Effector memory CD4-positive, alpha-beta T cell (primary cell): Measurements from ENCODE around the gene SAA4.
"Not testable (repeated sequence)": the region's sequence is repeated elsewhere in the genome, so short reads cannot be mapped to it uniquely, and the experiment has no call there.

Source experiments
- DNase-seq, 3 donors: peaks; one replicate each; pipeline ENCODE4 v3.0.0-alpha.2; 2020
- H3K27ac ChIP-seq: 2 replicates; pipeline ENCODE4 v1.7.0; 2013; ENCODE audit warnings: mild to moderate bottlenecking, low read length, moderate library complexity; ENCODE audit not compliant: insufficient read depth, poor library complexity, severe bottlenecking
- H3K27me3 ChIP-seq: replicated peaks from 2 replicates; pipeline ENCODE4 v1.7.0; 2013; ENCODE audit warnings: mild to moderate bottlenecking, low read length; ENCODE audit not compliant: insufficient read depth, control insufficient read depth, poor library complexity, severe bottlenecking
- H3K36me3 ChIP-seq: 2 replicates; pipeline ENCODE4 v1.7.0; 2013; ENCODE audit warnings: mild to moderate bottlenecking, low read length, moderate library complexity; ENCODE audit not compliant: control insufficient read depth, insufficient read depth
- H3K4me1 ChIP-seq: 2 replicates; pipeline ENCODE4 v1.7.0; 2013; ENCODE audit warnings: low read length, mild to moderate bottlenecking; ENCODE audit not compliant: control insufficient read depth, insufficient read depth, poor library complexity, severe bottlenecking
- H3K4me3 ChIP-seq: 2 replicates; pipeline ENCODE4 v1.7.0; 2013; ENCODE audit warnings: low read length, low read depth, mild to moderate bottlenecking; ENCODE audit not compliant: insufficient read depth, poor library complexity, severe bottlenecking
- H3K9me3 ChIP-seq: 2 replicates; pipeline ENCODE4 v1.7.0; 2013; ENCODE audit warnings: mild to moderate bottlenecking, low read length, moderate library complexity; ENCODE audit not compliant: control insufficient read depth

The SAA4 gene

DNA sequence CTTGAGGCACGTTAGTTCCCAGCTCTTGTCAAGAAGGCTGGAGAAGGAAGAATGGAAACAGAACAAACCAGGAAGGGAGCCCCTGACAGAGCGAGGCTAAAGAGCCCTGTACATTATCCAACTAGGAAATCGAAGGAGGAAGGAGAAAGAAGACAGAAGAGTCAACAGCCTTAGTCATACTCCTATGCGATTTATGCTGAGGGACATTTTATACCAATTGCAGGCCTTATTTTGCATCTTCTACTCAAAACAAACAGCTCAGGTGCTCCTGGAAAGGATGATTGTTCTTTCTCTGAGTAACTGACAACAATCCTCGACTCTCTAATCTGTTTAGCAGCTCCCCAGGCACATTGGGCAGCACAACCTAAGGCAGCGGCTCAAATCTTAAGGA, 10.6 kb upstream of the SAA4 start:
- not testable (repeated sequence) for H3K9me3 ChIP-seq, H3K36me3 ChIP-seq, H3K27ac ChIP-seq, H3K4me3 ChIP-seq, H3K27me3 ChIP-seq, DNase-seq, H3K4me1 ChIP-seq

DNA sequence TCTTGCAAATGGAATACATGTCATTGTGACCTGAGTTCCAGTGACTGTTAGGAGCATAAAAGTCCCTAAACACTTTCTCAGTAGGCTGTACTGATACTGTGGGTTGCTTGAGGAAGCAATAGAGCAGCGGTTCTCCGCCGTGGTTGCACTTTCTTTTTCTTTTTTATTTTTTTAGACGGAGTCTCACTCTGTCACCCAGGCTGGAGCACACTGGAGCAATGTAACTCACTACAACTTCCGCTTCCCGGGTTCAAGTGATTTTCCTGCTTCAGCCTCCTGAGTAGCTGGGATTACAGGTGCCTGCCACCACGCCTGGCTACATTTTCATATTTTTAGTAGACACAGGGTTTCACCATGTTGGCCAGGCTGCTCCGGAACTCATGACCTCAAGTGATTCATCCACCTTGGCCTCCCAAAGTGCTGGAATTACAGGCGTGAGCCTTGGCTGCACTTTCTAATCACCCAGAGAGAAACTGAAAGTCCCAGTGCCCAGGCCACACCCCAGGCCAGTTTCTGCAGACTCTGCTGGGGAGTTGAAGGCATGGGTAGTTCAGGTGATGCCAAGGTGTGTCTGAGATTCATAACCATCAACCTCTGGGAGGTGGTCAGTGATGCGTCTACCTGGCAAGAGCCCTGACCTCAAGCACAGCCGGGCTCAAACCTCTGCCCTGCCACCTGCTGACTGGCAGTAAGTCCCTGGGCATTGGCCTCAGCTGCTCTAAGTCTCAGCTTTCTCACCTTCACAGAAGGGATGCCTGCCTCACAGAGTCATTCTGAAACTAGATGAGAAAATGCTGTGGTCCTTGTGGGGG, 10.0 kb upstream of the SAA4 start:
- DNase-seq = peak in 1 of 3 donors; percentile 7
- H3K4me1 ChIP-seq, H3K27me3 ChIP-seq, H3K9me3 ChIP-seq, H3K36me3 ChIP-seq: not testable (repeated sequence)
- peak overlapping the region; percentile 26 for H3K27ac ChIP-seq
- H3K4me3 ChIP-seq = peak overlapping the region; percentile 20

GRCh38 chr11:18245396-18245795, 8.8 kb upstream of the SAA4 start:
- H3K4me3 ChIP-seq = no peak overlapping the region
- H3K27ac ChIP-seq = no peak overlapping the region
- H3K27me3 ChIP-seq = no peaks in the 10 kb centered on the region
- DNase-seq = no peak
- H3K9me3 ChIP-seq = no peaks in the 10 kb centered on the region
- H3K4me1 ChIP-seq = no peaks in the 10 kb centered on the region
- H3K36me3 ChIP-seq = no peaks in the 10 kb centered on the region

DNA sequence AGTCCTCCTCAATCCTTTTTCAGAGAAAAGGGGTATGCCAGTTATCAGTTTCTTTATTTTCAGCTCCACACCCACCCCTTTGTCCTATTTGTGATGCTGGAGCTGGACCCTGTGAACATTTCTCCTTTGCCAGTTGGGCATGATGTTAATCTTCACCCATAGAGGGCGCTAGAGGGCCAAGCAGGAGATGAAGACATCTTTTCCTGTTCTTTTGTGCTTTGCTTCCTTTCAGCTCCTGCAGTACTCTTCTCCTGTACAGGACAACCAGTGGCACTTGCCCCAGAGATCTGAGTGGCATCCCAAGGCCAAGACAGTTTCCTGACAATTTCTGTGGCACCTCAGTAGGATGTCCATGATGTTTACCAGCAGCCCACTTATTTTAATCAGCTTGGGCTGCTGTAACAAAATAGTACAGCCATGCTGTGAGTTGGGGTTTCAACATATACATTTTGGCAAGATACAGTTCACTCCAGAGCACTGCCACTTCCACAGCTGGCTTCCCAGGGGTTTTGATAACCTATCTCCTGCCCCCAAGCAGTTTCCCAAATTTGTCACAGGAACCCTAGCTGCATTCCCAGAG, 7.3 kb upstream of the SAA4 start:
- H3K4me1 ChIP-seq = no peaks in the 10 kb centered on the region

GRCh38 chr11:18239655-18240054, 3.1 kb upstream of the SAA4 start:
- Histone ChIP-seq H3K4me1 (no peaks in the 10 kb centered on the region), H3K27ac (no peak overlapping the region)

More for the DNA sequence above, 7.3 kb upstream of the SAA4 start:
- Histone ChIP-seq H3K4me3 (no peak overlapping the region), H3K36me3 (no peaks in the 10 kb centered on the region), H3K27ac (no peak overlapping the region), H3K27me3 (no peaks in the 10 kb centered on the region), H3K9me3 (no peaks in the 10 kb centered on the region)
- DNase-seq = peak; percentile 26 to 53 (median 30)

DNA sequence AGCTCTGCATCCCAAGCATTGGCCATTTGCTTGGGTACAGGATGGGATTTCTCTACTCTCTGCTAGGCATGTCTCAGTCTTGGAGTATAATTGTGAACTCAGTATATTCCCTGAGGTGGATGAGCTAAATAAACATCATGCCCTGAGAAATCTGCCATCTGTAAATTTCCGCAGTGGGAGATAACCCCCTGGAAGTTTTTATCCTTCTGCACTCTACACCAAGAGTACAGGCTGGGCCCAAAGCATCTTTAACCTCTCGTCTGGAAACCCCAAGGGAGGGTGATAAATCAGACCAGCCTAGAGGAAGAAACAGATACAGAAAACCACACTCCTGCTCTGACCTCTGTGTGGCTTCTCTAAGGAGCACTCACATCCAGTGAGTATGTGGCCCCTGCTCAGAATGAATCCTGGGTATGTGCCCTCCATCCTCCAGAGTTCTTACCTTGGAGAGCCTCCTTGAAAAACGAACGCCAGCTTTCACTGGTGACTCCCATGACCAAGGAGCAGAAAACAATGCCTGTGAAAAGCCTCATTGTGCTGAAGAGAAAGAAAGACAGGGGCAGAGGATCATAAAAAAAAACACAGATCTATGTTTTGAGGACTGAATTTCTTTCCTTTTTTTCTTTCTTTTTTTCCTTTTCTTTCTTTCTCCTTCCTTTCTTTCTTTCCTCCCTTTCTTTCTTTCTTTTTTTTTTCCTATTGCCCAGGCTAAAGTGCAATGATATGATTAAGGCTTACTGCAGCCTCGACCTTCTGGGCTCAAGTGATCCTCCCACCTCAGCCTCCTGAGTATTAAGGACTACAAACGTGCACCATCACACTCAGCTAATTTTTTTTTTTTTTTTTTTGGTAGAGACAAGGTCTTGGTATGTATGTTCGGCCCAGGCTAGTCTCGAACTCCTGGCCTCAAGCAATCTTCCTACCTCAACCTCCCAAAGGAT, 938 bp downstream of the SAA4 start:
- H3K27ac ChIP-seq = no peak overlapping the region
- H3K9me3 ChIP-seq = no peaks in the 10 kb centered on the region
- H3K4me3 ChIP-seq = no peak overlapping the region
- no peaks in the 10 kb centered on the region for H3K4me1 ChIP-seq
- no peaks in the 10 kb centered on the region for H3K27me3 ChIP-seq
- H3K36me3 ChIP-seq = no peaks in the 10 kb centered on the region
- no peak for DNase-seq

More at GRCh38 chr11:18239655-18240054, 3.1 kb upstream of the SAA4 start:
- no peak overlapping the region for H3K4me3 ChIP-seq
- no peaks in the 10 kb centered on the region for H3K9me3 ChIP-seq
- DNase-seq = no peak
- H3K27me3 ChIP-seq = no peaks in the 10 kb centered on the region
- no peaks in the 10 kb centered on the region for H3K36me3 ChIP-seq

- Histone ChIP-seq H3K36me3 (no peaks in the 10 kb centered on the region), H3K27ac (no peak overlapping the region), H3K4me1 (no peaks in the 10 kb centered on the region), H3K4me3 (no peak overlapping the region), H3K27me3 (no peaks in the 10 kb centered on the region), H3K9me3 (no peaks in the 10 kb centered on the region)
- no peak for DNase-seq
Observed at GRCh38 chr11:18233912-18234311, 2.7 kb downstream of the SAA4 start.

DNA sequence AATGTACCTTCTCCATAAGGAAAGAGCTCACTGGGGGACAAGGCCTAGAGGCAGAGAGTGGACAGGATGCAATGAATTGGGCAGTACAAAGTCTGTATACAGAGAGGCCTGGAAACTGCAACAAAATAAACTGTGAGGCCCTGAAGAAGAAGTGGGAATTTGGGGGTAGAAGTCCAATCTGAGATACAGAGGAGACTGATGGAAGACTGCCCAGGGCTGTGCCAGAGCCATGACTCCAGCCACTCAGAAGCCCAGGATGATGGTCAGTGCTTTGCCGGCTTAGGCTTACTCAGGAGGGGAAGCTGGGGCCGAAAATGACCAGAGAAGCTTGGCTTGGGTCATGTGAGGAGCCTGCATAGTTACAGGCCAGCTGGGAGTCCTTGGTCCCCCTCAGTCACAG, 5.7 kb downstream of the SAA4 start:
- no peak for DNase-seq

DNA sequence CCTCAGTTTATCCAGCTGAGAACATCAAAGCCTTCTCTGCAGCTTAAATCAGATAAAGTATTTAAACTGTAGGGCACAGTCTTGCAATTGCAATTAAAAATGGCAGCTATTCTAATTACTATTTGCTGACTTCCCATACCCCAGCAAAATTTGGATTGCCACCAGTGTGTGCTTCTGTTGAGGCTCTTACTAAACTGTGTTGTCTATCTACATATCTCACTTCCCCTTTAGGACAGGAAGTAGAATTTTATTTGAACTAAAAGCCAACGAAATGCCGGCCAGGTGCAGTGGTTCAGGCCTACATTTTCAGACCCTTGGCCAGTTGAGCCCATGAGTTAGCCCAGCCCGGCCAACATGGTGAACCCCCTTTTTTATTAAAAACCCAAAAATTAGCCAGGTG, 7.1 kb downstream of the SAA4 start:
- no peak overlapping the region for H3K27ac ChIP-seq
- H3K4me3 ChIP-seq = no peak overlapping the region
- H3K4me1 ChIP-seq = no peaks in the 10 kb centered on the region
- no peaks in the 10 kb centered on the region for H3K27me3 ChIP-seq
- H3K36me3 ChIP-seq = no peaks in the 10 kb centered on the region
- no peaks in the 10 kb centered on the region for H3K9me3 ChIP-seq
- DNase-seq = no peak

More for the DNA sequence above, 5.7 kb downstream of the SAA4 start:
- no peaks in the 10 kb centered on the region for H3K36me3 ChIP-seq
- no peak overlapping the region for H3K27ac ChIP-seq
- no peaks in the 10 kb centered on the region for H3K27me3 ChIP-seq
- no peaks in the 10 kb centered on the region for H3K9me3 ChIP-seq
- no peak overlapping the region for H3K4me3 ChIP-seq
- H3K4me1 ChIP-seq = no peaks in the 10 kb centered on the region

- Histone ChIP-seq H3K9me3 (no peaks in the 10 kb centered on the region), H3K4me3 (no peak overlapping the region)
- DNase-seq = no peak
Observed at GRCh38 chr11:18225913-18226312, 10.7 kb downstream of the SAA4 start.

More at GRCh38 chr11:18225913-18226312, 10.7 kb downstream of the SAA4 start:
- Histone ChIP-seq H3K36me3 (no peaks in the 10 kb centered on the region), H3K27me3 (no peaks in the 10 kb centered on the region), H3K27ac (no peak overlapping the region), H3K4me1 (no peaks in the 10 kb centered on the region)
